ENCODE data around the gene SFTPA1.
"Not testable (repeated sequence)": the region's sequence is repeated elsewhere in the genome, so short reads cannot be mapped to it uniquely, and the experiment has no call there.

DNA sequence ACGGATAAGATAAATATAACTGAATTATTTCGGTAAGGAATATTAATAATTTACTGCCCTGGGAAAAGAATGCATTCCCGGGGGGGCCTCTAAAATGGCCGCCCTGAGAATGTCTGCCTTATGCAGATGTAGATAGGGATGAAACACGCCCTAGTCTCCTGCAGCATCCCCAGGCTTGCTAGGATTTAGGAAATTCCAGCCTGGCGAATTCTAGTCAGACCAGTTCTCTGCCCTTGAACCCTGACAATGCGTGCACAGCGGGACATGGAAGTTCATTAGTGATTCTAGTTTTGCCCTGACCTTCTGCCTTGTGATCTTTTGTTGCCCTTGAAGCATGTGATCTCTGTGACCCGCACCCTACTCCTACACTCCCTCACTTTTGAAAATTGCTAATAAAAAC is 11.1 kb upstream of the SFTPA1 start:
- TF ChIP-seq, protein P1, sequence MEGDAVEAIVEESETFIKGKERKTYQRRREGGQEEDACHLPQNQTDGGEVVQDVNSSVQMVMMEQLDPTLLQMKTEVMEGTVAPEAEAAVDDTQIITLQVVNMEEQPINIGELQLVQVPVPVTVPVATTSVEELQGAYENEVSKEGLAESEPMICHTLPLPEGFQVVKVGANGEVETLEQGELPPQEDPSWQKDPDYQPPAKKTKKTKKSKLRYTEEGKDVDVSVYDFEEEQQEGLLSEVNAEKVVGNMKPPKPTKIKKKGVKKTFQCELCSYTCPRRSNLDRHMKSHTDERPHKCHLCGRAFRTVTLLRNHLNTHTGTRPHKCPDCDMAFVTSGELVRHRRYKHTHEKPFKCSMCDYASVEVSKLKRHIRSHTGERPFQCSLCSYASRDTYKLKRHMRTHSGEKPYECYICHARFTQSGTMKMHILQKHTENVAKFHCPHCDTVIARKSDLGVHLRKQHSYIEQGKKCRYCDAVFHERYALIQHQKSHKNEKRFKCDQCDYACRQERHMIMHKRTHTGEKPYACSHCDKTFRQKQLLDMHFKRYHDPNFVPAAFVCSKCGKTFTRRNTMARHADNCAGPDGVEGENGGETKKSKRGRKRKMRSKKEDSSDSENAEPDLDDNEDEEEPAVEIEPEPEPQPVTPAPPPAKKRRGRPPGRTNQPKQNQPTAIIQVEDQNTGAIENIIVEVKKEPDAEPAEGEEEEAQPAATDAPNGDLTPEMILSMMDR (optimal IDR thresholded peaks at IDR 0.05 in 1 of 3, IDR thresholded peaks at IDR 0.05 in 1 of 3, conservative IDR thresholded peaks at IDR 0.05 in 1 of 3; ENCODE audit: extremely low read depth in 1 of 3, insufficient read depth in 2 of 3, low read length in 3 of 3) = not testable (repeated sequence)
- TF ChIP-seq EZH2 (IDR thresholded peaks at IDR 0.05; ENCODE audit: low read length) = not testable (repeated sequence)

Data from keratinocyte (primary cell).